HepG2 (cell line): ENCODE measurements around the gene KIFC1. TPM values are rescaled to one million over a fixed set of nuclear protein-coding genes. Genes with fewer than 3 reads are reported as not detected.

Experiments used
- FLYWCH1 ChIP-seq: sonication (generic); formaldehyde crosslinking; IDR thresholded peaks from 2 replicates; pipeline ENCODE4 v1.8.1; 2023; ENCODE audit warnings: mild to moderate bottlenecking, missing genetic modification reagents
- FOXA3 ChIP-seq: IDR thresholded peaks from 2 replicates; pipeline ENCODE4 v1.6.1; 2016; ENCODE audit warnings: missing genetic modification reagents, missing compliant biosample characterization
- HMG20B ChIP-seq: conservative IDR thresholded peaks from 2 replicates; pipeline ENCODE4 v1.6.1; 2016; ENCODE audit warnings: missing genetic modification reagents, missing compliant biosample characterization
- MEIS1 ChIP-seq: sonication (generic); formaldehyde crosslinking; IDR thresholded peaks from 2 replicates; pipeline ENCODE4 v1.9.0; 2021; ENCODE audit warnings: mild to moderate bottlenecking, missing genetic modification reagents, moderate library complexity, borderline replicate concordance
- NCOR1 ChIP-seq: fragments of 200-600 bp; sonication (generic); IDR thresholded peaks from 2 replicates; pipeline ENCODE4 v1.7.0; 2017; ENCODE audit warnings: antibody characterized with exemption, low read length, borderline replicate concordance
- PRPF4 ChIP-seq: fragments of 200-400 bp; formaldehyde crosslinking; IDR thresholded peaks from 2 replicates; pipeline ENCODE4 v1.6.1; 2016; ENCODE audit warnings: low read length, low read depth; ENCODE audit not compliant: poor library complexity, severe bottlenecking
- RFXAP ChIP-seq: sonication (generic); formaldehyde crosslinking; IDR thresholded peaks from 2 replicates; pipeline ENCODE4 v1.4.0; 2020; ENCODE audit warnings: missing genetic modification reagents, borderline replicate concordance
- SETDB1 ChIP-seq: sonication (generic); formaldehyde crosslinking; IDR thresholded peaks from 2 replicates; pipeline ENCODE4 v1.5.1; 2020; ENCODE audit warnings: missing genetic modification reagents, mild to moderate bottlenecking, borderline replicate concordance
- SP140L ChIP-seq: sonication (generic); formaldehyde crosslinking; IDR thresholded peaks from 2 replicates; pipeline ENCODE4 v1.4.0; 2020; ENCODE audit warnings: missing genetic modification reagents, borderline replicate concordance
- TARDBP ChIP-seq: sonication (generic); formaldehyde crosslinking; IDR thresholded peaks from 2 replicates; pipeline ENCODE4 v1.8.0; 2022; ENCODE audit warnings: mild to moderate bottlenecking, missing genetic modification reagents
- TBX2 ChIP-seq: sonication (generic); formaldehyde crosslinking; IDR thresholded peaks from 2 replicates; pipeline ENCODE4 v1.5.0; 2020; ENCODE audit warnings: missing genetic modification reagents, mild to moderate bottlenecking, borderline replicate concordance
- TGIF2 ChIP-seq: IDR thresholded peaks from 2 replicates; pipeline ENCODE4 v1.6.1; 2016; ENCODE audit warnings: control low read depth, missing compliant biosample characterization
- ZBTB20 ChIP-seq: sonication (generic); formaldehyde crosslinking; IDR thresholded peaks from 2 replicates; pipeline ENCODE4 v1.8.1; 2023; ENCODE audit warnings: missing genetic modification reagents, low read depth, mild to moderate bottlenecking, borderline replicate concordance
- ZFP41 ChIP-seq: sonication (generic); formaldehyde crosslinking; IDR thresholded peaks from 2 replicates; pipeline ENCODE4 v1.4.0; 2020; ENCODE audit warnings: mild to moderate bottlenecking, missing genetic modification reagents, borderline replicate concordance
- ZFX ChIP-seq: sonication (generic); formaldehyde crosslinking; IDR thresholded peaks from 2 replicates; pipeline ENCODE4 v1.4.0; 2020; ENCODE audit warnings: mild to moderate bottlenecking, low read depth, missing genetic modification reagents, moderate library complexity
- ZNF234 ChIP-seq: sonication (generic); formaldehyde crosslinking; conservative IDR thresholded peaks from 2 replicates; pipeline ENCODE4 v1.5.1; 2020; ENCODE audit warnings: mild to moderate bottlenecking, missing genetic modification reagents
- ZNF446 ChIP-seq: sonication (generic); formaldehyde crosslinking; IDR thresholded peaks from 2 replicates; pipeline ENCODE4 v1.5.0; 2020; ENCODE audit warnings: mild to moderate bottlenecking, missing genetic modification reagents
- ZNF460 ChIP-seq: sonication (generic); formaldehyde crosslinking; IDR thresholded peaks from 2 replicates; pipeline ENCODE4 v1.5.1; 2020; ENCODE audit warnings: missing genetic modification reagents, mild to moderate bottlenecking, borderline replicate concordance
- ZNF564 ChIP-seq: sonication (generic); formaldehyde crosslinking; IDR thresholded peaks from 2 replicates; pipeline ENCODE4 v1.8.1; 2023; ENCODE audit warnings: mild to moderate bottlenecking, missing genetic modification reagents
- ZNF746 ChIP-seq: sonication (generic); formaldehyde crosslinking; IDR thresholded peaks from 2 replicates; pipeline ENCODE4 v1.8.0; 2022; ENCODE audit warnings: mild to moderate bottlenecking, missing genetic modification reagents
- ZNF747 ChIP-seq: sonication (generic); formaldehyde crosslinking; IDR thresholded peaks from 2 replicates; pipeline ENCODE4 v1.8.1; 2023; ENCODE audit warnings: missing genetic modification reagents, mild to moderate bottlenecking, borderline replicate concordance
- ZNF75D ChIP-seq: sonication (generic); formaldehyde crosslinking; IDR thresholded peaks from 2 replicates; pipeline ENCODE4 v1.8.1; 2023; ENCODE audit warnings: missing genetic modification reagents, mild to moderate bottlenecking, borderline replicate concordance
- ZNF780A ChIP-seq: sonication (generic); formaldehyde crosslinking; IDR thresholded peaks from 2 replicates; pipeline ENCODE4 v1.8.0; 2022; ENCODE audit warnings: mild to moderate bottlenecking, missing genetic modification reagents, moderate library complexity
- polyA plus RNA-seq, 8 experiments: library from polyadenylated mRNA; depleted of rRNA in 3 of 8; stranded (reverse) in 7 of 8; unstranded in 1 of 8; fragments of >200 nt; fragmentation: Illumina TruSeq in 4 of 8; extraction: Trizol in 4 of 8; gene quantifications; 2 replicates each; pipeline versions ENCODE4 v1.2.1 to v1.2.3, GENCODE V29; 2011 to 2016; ENCODE audit warnings: low read depth in 4 of 8, missing spikeins in 1 of 8, mixed read lengths in 1 of 8; ENCODE audit not compliant: insufficient read depth in 1 of 8
- total RNA-seq, 5 experiments: library from RNA; depleted of rRNA; stranded (reverse); fragments of >200 nt; fragmentation: Illumina TruSeq; extraction: Trizol; gene quantifications; 2 replicates each; pipeline ENCODE4 v1.2.3, GENCODE V29; 2016; ENCODE audit warnings: low read depth in 1 of 5
- TF ChIP-seq, protein P1 (sequence below): sonication (generic); formaldehyde crosslinking; IDR thresholded peaks from 2 replicates; pipeline ENCODE4 v1.4.0; 2020; ENCODE audit warnings: low read depth, mild to moderate bottlenecking, missing genetic modification reagents
- TF ChIP-seq, protein P2 (sequence below): IDR thresholded peaks from 2 replicates; pipeline ENCODE4 v1.4.0; 2020; ENCODE audit warnings: mild to moderate bottlenecking, missing genetic modification reagents

Gene KIFC1
- total and polyA plus RNA-seq, 2 of the 13 experiments (the other 11 are each of a cell fraction or from before 2014, with no cell fraction given), result 25.0 to 45.5 TPM

DNA sequence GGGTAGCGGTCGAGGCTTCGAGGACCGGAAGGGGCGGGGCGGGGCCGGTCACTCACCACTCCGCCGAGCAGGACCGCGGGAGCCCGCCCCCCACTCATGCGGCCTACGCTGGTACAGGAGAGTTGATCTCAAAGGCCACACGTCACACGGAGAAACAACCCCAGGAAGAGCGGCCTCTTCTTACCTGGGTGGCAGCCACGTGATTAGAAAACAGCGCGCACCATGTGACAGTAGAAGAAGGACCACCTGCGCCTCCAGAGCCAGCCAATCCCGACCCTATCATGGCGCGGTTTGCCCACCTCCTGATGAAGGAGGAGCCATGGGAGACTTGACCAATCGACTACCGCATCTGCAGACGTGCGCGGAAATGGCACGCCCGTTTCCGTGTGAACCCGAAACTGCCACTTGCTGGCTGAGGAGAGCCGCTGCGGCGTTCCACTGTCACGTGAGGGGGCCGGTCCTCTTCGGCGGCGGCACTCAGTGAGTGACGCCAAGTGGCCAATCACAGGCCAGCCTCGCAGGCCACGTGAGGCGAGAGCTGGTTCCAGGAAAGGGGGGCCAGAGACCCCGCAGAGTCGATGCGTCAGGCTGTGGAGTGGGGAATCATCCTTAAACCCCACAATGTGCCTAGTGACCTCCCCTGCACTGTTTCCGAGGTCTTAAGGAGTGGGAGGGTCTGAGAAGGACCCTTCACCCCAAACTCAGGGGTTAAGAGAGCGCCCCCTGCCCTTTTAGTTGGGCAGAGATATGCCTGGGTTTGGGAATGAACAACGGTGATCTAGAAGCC lies 26.5 kb downstream of the KIFC1 start, which contains the start of gene CUTA (continued):
- TF ChIP-seq ZNF460 (CRISPR knock-in tag), result no peak
- TF ChIP-seq ZNF234 (CRISPR knock-in tag), result 0 out of 2 replicates have a peak, but pooled peaks have one; percentile 65
- TF ChIP-seq RFXAP (CRISPR knock-in tag), result peak; percentile 94
- TF ChIP-seq, protein P1, sequence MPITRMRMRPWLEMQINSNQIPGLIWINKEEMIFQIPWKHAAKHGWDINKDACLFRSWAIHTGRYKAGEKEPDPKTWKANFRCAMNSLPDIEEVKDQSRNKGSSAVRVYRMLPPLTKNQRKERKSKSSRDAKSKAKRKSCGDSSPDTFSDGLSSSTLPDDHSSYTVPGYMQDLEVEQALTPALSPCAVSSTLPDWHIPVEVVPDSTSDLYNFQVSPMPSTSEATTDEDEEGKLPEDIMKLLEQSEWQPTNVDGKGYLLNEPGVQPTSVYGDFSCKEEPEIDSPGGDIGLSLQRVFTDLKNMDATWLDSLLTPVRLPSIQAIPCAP (CRISPR knock-in tag), result peak; percentile 91
- 0 out of 2 replicates have a peak, but pooled peaks have one; percentile 58 for TF ChIP-seq ZNF564 (CRISPR knock-in tag)
- TF ChIP-seq NCOR1, result no peak
- peak; percentile 97 for TF ChIP-seq TGIF2 (CRISPR knock-in tag)
- peak; percentile 96 for TF ChIP-seq MEIS1 (CRISPR knock-in tag)
- TF ChIP-seq ZNF746, result no peak
- TF ChIP-seq FOXA3 (CRISPR knock-in tag), result peak; percentile 27; the same call in 1 of the 2 replicates
- TF ChIP-seq ZNF747 (CRISPR knock-in tag), result peak; percentile 95; the same call in 1 of the 2 replicates
- no peak for TF ChIP-seq SP140L (CRISPR knock-in tag)
- no peak for TF ChIP-seq ZNF446
- no peak for TF ChIP-seq SETDB1 (CRISPR knock-in tag)
- peak; percentile 37 for TF ChIP-seq HMG20B (CRISPR knock-in tag)
- TF ChIP-seq ZFX (CRISPR knock-in tag), result peak; percentile 84
- peak; percentile 12 for TF ChIP-seq TARDBP (CRISPR knock-in tag)
- peak; percentile 98 for TF ChIP-seq TBX2 (CRISPR knock-in tag)
- TF ChIP-seq, protein P2, sequence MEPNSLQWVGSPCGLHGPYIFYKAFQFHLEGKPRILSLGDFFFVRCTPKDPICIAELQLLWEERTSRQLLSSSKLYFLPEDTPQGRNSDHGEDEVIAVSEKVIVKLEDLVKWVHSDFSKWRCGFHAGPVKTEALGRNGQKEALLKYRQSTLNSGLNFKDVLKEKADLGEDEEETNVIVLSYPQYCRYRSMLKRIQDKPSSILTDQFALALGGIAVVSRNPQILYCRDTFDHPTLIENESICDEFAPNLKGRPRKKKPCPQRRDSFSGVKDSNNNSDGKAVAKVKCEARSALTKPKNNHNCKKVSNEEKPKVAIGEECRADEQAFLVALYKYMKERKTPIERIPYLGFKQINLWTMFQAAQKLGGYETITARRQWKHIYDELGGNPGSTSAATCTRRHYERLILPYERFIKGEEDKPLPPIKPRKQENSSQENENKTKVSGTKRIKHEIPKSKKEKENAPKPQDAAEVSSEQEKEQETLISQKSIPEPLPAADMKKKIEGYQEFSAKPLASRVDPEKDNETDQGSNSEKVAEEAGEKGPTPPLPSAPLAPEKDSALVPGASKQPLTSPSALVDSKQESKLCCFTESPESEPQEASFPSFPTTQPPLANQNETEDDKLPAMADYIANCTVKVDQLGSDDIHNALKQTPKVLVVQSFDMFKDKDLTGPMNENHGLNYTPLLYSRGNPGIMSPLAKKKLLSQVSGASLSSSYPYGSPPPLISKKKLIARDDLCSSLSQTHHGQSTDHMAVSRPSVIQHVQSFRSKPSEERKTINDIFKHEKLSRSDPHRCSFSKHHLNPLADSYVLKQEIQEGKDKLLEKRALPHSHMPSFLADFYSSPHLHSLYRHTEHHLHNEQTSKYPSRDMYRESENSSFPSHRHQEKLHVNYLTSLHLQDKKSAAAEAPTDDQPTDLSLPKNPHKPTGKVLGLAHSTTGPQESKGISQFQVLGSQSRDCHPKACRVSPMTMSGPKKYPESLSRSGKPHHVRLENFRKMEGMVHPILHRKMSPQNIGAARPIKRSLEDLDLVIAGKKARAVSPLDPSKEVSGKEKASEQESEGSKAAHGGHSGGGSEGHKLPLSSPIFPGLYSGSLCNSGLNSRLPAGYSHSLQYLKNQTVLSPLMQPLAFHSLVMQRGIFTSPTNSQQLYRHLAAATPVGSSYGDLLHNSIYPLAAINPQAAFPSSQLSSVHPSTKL, result peak; percentile 74; the same call in 1 of the 2 replicates
- no peak for TF ChIP-seq ZFP41 (CRISPR knock-in tag)
- peak; percentile 7; the same call in 1 of the 2 replicates for TF ChIP-seq ZBTB20 (CRISPR knock-in tag)
- TF ChIP-seq ZNF780A (CRISPR knock-in tag), result no peak
- no peak for TF ChIP-seq PRPF4
- no peak; the same call in 1 of the 2 replicates for TF ChIP-seq FLYWCH1 (CRISPR knock-in tag)
- no peak for TF ChIP-seq ZNF75D (CRISPR knock-in tag)
